Left lung (tissue), 10 donors: ENCODE measurements around the gene GPC3. TPM values are rescaled to one million over a fixed set of nuclear protein-coding genes. Genes with fewer than 3 reads are reported as not detected.

Experiments used
- ATAC-seq: fragments of 200-7000 bp; cut with Tn5 transposase; one replicate; pipeline ENCODE4 v1.9.1; 2020; ENCODE audit warnings: moderate library complexity
- DNase-seq, 4 donors: peaks; one replicate each; pipeline ENCODE4 v3.0.0-alpha.2; 2013 to 2020
- H3K27ac ChIP-seq, 2 donors: fragments of 200-600 bp; sonication (generic) in 1 of 2; one replicate each; pipeline versions ENCODE4 v1.5.0 to v1.8.0; 2020 to 2021
- H3K27me3 ChIP-seq, 2 donors: fragments of 200-600 bp; sonication (generic) in 1 of 2; one replicate each; pipeline versions ENCODE4 v1.5.0 to v1.8.0; 2020 to 2021
- H3K36me3 ChIP-seq, 2 donors: fragments of 200-600 bp; sonication (generic) in 1 of 2; one replicate each; pipeline versions ENCODE4 v1.5.0 to v1.8.0; 2020 to 2021
- H3K4me1 ChIP-seq, 2 donors: fragments of 200-600 bp; one replicate each; pipeline ENCODE4 v1.8.0; 2021
- H3K4me3 ChIP-seq, 2 donors: fragments of 200-600 bp; sonication (generic) in 1 of 2; one replicate each; pipeline versions ENCODE4 v1.5.0 to v1.8.0; 2020 to 2021; ENCODE audit warnings: mild to moderate bottlenecking in 1 of 2
- H3K9me3 ChIP-seq, 2 donors: fragments of 200-600 bp; sonication (generic) in 1 of 2; one replicate each; pipeline versions ENCODE4 v1.5.0 to v1.8.0; 2020 to 2021
- intact Hi-C, 2 donors: fragments of 100-400 bp; cut with DNase I; formaldehyde crosslinking; loops; one replicate each; pipeline versions ENCODE4 v1.11.2 to v1.14.2; 2022
- polyA plus RNA-seq, 6 donors: library from polyadenylated mRNA; unstranded; fragments of 120-200 nt; gene quantifications; one replicate each; pipeline ENCODE4 v1.2.1, GENCODE V29; 2013; ENCODE audit not compliant: insufficient read length in 6 of 6
- total RNA-seq, 2 donors: library from RNA; stranded (reverse); fragmentation: NEBNext Ultra II Directional; extraction: Animal tissue kit (Norgen Biotek cat#: 25700); gene quantifications; one replicate each; pipeline ENCODE4 v1.2.1, GENCODE V29; 2021
- TF ChIP-seq, protein P1 (sequence below), 2 donors: fragments of 200-600 bp; sonication (generic) in 1 of 2; IDR thresholded peaks; one replicate each; pipeline versions ENCODE4 v1.5.0 to v1.8.0; 2021; ENCODE audit warnings: antibody characterized with exemption in 2 of 2
- donor health status: DM: no; HTN: yes; CAD: no.
- donor health status: DM: no; HTN: no; CAD: no.

GPC3 gene
- total and polyA plus RNA-seq, 8 donors: 42.1 to 581 (median 448) TPM

DNA sequence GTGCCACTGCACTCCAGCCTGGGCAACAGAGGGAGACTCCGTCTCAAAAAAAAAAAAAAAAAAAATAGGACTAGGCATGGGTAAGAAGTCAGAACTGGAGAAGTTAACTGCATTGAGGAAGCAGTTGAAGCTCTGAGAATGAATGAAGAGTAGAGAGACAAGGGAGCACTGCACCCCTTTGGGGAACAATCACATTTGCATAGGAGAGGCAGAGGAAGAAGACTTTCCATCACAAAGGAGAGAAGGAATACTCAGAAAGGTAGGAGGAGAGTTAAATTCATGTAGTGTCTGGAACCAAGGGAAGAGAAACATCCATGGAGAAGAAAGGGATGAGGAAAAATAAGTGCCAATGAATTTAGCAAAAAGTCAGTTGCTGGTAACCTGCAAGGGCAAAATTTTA is 72.4 kb downstream of the GPC3 start:
- Histone ChIP-seq H3K9me3 (no peaks in the 10 kb centered on the region), H3K36me3 (no peaks in the 10 kb centered on the region), H3K27me3 (no peaks in the 10 kb centered on the region), H3K4me3 (no peak overlapping the region), H3K4me1 (no peaks in the 10 kb centered on the region), H3K27ac (no peak overlapping the region)
- DNase-seq (no peak), ATAC-seq (no peak)
- intact Hi-C loops: no loop called here
- TF ChIP-seq, protein P1, sequence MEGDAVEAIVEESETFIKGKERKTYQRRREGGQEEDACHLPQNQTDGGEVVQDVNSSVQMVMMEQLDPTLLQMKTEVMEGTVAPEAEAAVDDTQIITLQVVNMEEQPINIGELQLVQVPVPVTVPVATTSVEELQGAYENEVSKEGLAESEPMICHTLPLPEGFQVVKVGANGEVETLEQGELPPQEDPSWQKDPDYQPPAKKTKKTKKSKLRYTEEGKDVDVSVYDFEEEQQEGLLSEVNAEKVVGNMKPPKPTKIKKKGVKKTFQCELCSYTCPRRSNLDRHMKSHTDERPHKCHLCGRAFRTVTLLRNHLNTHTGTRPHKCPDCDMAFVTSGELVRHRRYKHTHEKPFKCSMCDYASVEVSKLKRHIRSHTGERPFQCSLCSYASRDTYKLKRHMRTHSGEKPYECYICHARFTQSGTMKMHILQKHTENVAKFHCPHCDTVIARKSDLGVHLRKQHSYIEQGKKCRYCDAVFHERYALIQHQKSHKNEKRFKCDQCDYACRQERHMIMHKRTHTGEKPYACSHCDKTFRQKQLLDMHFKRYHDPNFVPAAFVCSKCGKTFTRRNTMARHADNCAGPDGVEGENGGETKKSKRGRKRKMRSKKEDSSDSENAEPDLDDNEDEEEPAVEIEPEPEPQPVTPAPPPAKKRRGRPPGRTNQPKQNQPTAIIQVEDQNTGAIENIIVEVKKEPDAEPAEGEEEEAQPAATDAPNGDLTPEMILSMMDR (IDR thresholded peaks at IDR 0.05): no peak

DNA sequence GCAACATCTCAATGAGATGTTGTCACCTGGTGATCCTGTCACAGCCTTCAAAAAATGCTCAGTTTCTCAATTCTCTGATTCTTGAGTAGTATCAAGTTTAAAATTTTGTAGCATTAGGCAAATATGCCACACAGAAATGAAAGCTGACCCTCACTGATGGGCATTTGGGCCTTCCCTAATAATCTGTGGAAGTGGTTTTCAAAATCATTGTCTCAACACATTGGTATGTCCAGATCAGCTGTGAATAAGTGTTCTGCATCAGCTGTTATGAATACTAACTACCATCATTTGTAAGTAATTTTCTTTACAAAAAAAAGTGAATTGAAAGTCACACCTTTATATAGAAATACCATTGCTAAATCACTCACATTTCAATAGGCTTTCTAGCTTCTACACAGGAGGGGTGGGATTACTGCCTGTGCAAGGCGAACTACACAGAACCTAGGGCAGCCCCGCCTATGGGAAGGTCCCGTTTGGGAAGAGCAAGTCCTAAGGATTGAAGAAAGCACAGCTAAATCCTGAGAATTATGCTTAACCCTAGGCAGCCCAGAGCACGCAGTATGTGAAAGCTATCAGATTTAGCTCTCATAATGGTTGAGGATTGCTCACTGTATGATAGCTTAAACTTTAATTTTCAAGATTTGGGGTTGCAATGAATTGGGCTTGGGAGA is 73.4 kb downstream of the GPC3 start:
- Histone ChIP-seq H3K27me3 (no peaks in the 10 kb centered on the region), H3K9me3 (no peaks in the 10 kb centered on the region), H3K4me1 (no peaks in the 10 kb centered on the region), H3K27ac (no peak overlapping the region), H3K4me3 (no peak overlapping the region), H3K36me3 (no peaks in the 10 kb centered on the region)
- TF ChIP-seq, protein P1 (IDR thresholded peaks at IDR 0.05): no peak
- DNase-seq (no peak), ATAC-seq (no peak)
- intact Hi-C loops: no loop called here

DNA sequence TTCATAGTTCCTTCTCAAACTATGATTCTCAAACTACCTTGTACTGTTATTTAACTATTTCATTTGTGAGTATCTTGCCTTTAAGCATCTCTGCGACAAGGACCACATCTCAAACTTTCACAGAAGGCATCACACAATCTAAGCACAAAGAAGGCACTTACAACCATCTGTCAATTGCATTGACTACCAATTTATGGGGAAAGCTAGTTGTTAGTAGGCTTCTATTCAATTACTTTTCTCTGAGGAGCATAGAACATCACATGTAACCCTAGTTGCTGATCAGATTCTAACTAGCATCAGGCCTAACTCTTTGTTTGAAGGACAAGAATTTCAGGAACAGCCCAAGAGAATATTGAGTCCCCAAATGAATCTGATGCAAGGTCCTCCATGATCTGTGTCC is 74.9 kb downstream of the GPC3 start:
- DNase-seq: no peak
- ATAC-seq: no peak
- no peak overlapping the region for H3K4me3 ChIP-seq
- H3K9me3 ChIP-seq: no peaks in the 10 kb centered on the region
- no peak overlapping the region for H3K27ac ChIP-seq
- intact Hi-C loops: no loop called here
- no peaks in the 10 kb centered on the region for H3K4me1 ChIP-seq
- H3K36me3 ChIP-seq: no peaks in the 10 kb centered on the region
- H3K27me3 ChIP-seq: no peaks in the 10 kb centered on the region
- TF ChIP-seq, protein P1 (IDR thresholded peaks at IDR 0.05): no peak

DNA sequence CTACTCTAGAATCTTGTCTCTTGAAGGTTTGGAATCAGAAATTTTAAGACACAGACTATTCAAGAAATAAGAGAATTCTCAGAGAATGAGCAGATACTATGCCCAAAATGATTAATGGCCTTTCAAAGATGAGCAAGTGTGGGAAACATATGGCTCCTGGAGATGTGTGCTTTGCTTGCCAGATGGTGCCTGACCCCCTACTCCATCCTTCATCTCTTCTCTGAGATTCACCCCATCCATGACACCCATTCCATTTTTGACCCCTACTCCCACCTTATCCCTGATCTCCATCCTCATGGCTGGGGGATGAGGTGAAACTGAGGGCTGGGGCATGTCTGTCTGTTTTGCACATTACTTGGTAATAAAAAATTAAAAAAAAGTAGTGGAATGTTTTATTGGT is 75.5 kb downstream of the GPC3 start:
- intact Hi-C loops: no loop called here
- ATAC-seq: no peak

DNA sequence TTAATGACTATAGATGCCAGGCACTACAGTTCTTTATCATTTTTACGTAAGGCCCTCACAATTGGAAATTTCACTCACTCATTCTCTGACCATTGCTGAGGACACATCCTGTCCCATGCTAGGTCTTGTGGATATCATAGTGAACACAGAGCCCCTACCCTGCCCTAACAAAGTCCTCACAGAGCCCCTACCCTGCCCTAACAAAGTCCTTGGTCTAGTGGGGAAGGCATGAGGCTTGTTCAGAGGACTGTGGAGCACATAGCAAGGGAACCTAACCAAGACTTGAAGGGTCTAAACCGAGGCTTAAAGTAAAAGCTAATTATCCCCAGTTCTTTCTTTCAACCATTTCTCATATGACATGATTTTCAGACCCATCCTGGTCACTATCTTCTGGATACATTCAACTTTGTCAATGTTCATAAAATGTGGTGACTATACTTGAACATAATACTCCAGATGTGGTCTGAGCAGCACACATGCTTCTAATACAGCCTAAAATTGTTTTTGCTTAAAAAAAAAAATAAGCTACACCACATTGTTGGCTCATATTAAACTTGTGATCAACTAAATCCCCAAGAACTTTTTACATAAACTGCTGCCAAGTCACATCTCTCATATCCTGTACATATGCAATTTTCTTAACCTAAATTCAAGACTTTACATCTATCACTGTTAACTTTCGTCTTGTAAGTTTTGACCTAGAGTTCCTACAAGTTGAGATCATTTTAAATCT is 77.0 kb downstream of the GPC3 start:
- Histone ChIP-seq H3K9me3 (no peaks in the 10 kb centered on the region), H3K4me3 (no peak overlapping the region), H3K27ac (no peak overlapping the region), H3K4me1 (no peaks in the 10 kb centered on the region), H3K36me3 (no peaks in the 10 kb centered on the region), H3K27me3 (no peaks in the 10 kb centered on the region)
- intact Hi-C loops: no loop called here
- TF ChIP-seq, protein P1 (IDR thresholded peaks at IDR 0.05): no peak
- no peak for DNase-seq
- no peak for ATAC-seq

More for the DNA sequence above, 75.5 kb downstream of the GPC3 start:
- H3K27me3 ChIP-seq: no peaks in the 10 kb centered on the region
- H3K4me3 ChIP-seq: no peak overlapping the region
- H3K4me1 ChIP-seq: no peaks in the 10 kb centered on the region
- TF ChIP-seq, protein P1 (IDR thresholded peaks at IDR 0.05): no peak
- no peak for DNase-seq
- no peaks in the 10 kb centered on the region for H3K9me3 ChIP-seq
- H3K27ac ChIP-seq: no peak overlapping the region
- no peaks in the 10 kb centered on the region for H3K36me3 ChIP-seq
